NOMO-1 treated with DMSO at 0.1 percent for 48 hours (cell line): Measurements from ENCODE around the gene RTL1.

Source experiments
- DNase-seq: peaks from one replicate; lab custom pipeline; 2025; ENCODE audit not compliant: unreplicated experiment; lab: John Stamatoyannopoulos, UW

The RTL1 gene

GRCh38 chr14:100867631-100868315 is 35.7 kb downstream of the RTL1 start:
- DNase-seq: no peak

DNA sequence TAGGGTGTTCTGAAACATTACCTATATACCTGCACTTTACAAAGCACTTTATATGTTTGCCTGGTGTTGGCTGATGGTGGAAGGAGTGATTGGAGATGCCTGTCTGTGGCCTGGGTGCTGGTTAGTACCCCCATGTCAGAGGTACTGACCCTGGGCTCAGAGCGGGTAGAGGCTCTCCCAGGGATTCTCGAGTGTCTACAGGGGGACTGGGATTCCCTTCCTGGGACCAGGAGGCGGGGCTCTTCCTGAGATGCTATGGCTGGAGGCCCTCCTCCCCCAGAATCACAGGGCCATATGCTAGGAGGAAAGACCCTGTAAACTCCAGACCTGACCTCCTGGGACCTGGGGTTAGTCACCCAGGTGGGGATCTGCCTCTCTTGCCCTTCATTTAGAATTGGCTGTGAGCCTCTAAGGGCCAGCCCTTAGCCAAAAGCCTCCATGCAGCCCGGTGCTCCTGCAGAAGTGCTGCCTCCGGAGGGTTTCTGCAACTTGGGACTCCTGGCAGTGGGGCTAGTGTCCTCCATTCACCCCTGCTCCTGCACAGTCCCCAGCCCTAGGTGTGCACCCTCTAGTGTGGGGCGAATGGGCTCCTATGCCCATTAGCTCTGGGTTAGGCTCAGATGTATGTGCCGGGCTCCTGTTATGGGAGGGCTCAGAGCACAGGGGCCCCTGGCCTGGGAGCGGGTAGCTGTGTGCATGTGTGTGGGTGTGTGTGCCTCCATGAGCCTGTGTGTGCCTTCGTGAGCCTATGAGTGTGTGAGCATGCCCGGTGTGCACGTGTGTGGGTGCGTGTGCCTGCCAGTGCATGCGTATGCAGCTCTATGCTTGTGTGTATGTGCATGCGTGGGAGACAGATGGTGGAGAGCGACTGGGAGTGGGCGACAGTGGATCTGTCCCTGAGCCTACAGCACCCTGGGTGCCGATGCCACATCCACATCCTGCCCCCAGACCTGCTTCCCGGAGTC is 36.6 kb downstream of the RTL1 start:
- no peak for DNase-seq

- no peak for DNase-seq
Observed at GRCh38 chr14:100865682-100866591, 37.6 kb downstream of the RTL1 start.

DNA sequence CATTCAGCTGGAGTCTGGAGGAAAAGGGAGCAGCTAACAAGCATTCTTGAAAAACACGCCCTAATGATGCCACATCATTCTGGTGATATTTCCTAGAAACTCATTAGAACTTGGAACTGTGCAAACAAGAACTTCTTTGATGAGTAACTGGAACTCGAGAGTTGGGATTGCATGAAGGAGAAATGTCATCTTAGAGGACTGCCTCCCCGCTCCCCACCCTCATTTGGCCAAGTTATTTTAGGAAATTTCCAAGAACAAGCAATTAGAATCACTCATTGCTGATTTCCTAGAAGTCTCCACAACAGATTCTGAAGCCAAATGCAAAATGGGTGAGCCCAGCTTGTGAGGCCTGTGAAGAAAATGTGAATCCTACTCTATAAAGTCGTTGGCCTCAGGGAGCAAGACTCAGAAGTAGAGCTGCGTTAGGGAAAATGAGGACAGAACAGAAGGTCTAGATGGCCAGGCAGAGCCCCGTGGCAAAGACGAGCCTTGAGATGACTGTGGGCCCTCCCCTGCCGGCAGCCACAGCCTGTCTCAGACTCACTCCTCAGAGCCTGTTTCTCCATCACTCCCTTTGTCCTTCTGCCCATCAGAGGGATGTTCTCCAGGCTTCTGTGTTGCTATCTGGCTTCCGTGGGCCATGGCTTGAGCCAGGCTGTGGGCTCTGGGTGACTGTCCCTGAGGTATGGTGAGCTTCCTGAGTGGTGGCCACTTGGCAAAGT is 38.4 kb downstream of the RTL1 start:
- no peak for DNase-seq

- no peak for DNase-seq
Observed at GRCh38 chr14:100864206-100864605, 39.3 kb downstream of the RTL1 start.

- DNase-seq: no peak
Observed at GRCh38 chr14:100862793-100863192, 40.7 kb downstream of the RTL1 start.

DNA sequence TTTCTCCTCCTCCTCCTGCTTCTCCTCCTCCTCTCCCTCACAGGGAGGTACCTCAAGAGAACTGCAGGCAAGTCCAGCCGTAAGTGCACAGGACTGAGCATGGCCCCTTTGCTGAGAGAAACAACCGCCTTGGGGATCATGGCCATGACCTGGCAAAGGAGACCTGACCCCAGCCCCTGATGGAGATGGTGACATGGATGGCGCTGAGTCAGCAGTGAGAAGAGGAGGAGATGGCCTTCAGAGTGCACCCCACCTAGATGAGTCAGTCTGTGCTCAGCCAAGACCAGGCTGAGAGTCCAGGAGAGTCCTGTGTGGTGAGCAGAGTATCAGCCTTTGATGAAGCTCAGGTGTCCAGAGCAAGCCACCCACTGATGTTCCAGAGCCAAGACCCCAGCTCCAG is 41.2 kb downstream of the RTL1 start:
- no peak for DNase-seq

DNA sequence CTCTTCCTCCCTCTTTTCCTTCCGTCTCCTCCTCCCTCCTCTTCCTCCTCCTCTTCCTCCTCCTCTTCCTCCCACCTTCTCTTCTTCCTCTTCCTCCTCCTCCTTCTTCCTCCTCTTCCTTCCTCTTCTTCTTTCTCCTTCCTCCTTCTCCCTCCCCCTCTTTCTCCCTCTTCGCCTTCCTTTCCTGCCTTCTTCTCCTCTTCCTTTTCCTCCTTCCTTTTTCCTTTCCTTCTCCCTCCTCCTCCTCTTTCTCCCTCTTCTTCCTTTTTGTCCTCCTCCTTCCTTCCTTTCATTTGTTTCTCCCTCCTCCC is 41.6 kb downstream of the RTL1 start:
- DNase-seq: no peak

- no peak for DNase-seq
Observed at GRCh38 chr14:100861188-100861936, 42.2 kb downstream of the RTL1 start.

GRCh38 chr14:100860556-100861187 is 42.9 kb downstream of the RTL1 start:
- no peak for DNase-seq

- no peak for DNase-seq
Observed at GRCh38 chr14:100859781-100860180, 43.7 kb downstream of the RTL1 start.

DNA sequence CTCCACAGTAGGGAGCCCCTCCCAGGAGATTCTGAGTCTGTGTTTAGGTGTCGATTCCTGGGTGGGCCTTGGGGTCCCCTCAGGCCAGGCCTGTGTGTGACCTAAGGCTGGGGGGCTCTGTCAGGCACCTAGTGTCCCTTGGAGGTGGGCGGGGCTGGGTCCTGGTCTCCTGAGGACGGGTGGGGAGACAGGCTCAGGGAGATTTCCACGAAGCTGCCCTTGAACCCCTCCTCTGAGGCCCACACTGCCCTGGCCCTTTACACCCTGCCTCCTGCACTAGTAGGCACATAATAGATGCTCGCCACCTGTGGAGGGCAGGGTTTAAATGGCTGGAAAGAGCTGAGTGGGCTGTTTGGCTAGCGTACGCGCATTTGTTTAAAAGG is 44.7 kb downstream of the RTL1 start:
- DNase-seq: no peak

DNA sequence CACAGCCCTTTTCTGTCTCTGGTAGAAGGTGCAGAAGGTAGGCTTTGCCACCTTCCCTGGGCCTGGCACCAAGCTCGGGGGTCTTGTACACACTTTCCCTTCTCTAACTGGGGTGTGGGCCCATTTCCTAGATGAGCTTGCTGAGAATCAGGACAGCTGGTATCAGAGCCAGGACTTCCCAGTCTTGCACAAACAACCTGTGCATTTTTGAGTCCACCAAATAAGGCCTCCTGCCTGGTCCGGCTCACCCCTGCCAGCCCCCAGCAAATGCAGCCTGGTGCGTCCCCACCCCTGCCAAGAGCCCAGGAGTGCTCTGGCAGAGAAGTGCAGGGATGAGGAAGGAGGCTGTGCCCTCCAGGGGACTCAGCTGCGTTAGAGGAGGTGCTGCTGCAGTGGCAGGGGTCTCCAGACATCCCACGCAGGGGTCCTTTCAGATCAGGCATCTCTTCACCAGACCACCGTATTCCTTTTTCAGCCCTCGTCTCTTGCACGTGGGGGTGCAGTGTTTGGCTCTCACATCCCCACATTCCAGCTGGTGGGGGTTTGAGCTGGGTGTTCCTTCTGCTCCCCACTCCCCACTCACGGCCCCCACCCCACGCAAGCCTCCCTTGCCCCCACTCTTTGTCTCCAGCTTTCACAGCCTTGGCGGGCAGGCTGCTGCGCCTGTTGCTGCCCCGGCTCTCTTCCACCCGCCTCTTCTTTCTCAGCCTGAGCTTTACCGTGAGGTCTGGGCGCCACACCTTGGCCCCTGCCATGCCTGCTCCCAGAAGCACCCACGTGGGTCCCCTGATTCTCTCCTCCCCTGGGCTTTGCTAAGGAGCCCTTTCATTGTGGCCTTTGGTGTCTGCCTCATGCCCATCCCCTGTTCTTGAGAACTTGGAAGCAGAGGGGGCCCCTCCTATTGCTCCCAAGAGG is 45.3 kb downstream of the RTL1 start:
- no peak for DNase-seq

GRCh38 chr14:100857233-100857922 is 46.1 kb downstream of the RTL1 start:
- no peak for DNase-seq

DNA sequence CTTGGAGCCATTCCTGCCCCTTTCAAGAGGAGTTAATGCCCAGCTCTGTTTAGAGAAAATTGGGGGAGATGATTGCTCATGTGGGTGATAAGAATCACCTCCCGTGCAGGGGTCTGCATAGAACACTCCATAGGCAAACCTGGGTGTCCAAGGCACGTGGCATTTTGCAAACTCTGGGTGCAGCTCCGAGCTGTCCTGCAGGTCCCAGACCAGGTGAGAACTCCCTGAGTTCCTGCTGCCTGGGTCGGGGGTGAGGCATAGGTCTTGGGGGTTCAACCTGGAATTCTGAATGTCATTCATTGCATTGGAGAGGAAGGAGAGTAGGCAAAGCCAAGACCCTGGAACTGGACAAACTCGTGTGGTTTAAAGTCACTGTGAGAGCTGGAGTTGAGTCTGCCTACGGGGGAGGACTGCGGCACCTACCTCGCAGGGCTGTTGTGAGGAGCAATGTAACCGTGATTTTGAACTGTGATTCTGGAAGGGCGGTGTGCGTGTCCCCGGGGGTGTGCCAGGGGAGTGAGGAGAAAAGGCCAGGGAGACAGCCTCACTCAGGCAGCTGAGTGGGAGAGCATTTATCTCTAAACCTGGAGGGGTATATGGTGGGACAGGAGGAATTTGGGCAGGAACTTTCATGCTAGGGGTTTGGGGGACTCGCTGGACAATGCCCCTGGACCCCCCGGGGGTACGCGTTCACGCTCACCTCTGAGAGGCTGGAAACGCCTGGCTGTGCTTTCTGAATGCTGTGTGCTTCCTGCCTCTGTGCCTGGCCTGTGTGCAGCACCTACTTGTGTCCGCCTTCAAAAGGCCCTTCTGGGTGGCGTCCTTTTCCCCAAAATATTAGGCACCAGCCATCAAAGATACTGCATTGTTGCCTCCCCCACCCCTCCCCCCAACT is 47.2 kb downstream of the RTL1 start:
- DNase-seq: no peak

DNA sequence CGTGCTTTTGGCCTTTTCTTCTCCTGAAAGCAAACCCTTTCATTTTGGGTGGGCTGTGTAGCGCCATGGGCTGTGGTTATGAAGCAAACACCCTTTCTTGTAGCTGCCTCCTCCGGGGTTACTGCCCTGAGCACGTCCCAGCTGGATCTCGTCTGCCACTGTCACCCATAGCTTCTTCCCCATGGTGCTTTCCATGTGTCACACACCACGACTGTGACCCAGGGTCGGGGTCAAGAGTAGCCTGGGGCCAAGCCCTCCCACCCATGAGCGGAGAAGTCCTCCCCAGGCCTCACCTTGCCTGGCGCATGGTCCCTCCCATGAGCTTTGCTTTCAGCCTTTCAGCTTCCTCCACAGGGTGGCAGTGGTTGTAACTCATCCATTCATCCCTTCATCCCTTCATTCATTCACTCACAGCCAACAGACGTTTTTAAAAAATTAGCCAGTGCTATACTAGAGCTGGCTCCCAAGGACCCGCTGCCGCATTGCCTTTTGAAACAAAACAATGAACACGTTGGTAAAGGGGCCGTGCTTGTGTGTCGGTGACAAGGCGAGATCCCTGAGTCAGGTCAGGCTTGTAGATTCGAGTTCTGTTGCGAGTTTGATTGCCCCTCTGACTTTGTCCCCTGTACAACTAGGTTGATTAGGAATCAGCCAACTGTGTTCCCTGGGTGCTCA is 48.1 kb downstream of the RTL1 start:
- DNase-seq: no peak
